ENCODE results near the gene HAO2. TPM values are rescaled to one million over a fixed set of nuclear protein-coding genes. Genes with fewer than 3 reads are reported as not detected.

The HAO2 gene
- total and polyA plus RNA-seq, 2 experiments from 2014 or later, result not detected

DNA sequence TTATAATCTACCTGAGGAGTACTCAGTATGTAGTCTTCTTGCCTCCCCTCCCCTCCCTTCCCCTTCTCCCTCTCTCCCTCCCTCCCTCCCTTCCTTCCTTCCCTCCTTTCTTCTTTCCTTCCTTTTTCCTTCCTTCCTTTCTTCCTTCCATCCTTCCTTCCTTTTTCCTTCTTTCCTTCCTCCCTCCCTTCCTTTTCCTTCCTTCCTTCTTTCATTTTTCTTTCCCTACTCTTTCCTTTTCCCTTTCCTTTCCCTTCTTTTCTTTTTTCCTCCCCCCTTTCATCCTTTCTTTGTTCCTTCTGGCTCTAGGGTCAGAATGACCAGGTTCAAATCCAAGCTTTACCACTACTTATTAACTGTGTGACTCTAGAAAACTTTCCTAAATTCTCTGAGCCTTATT lies 48.5 kb upstream of the HAO2 start:
- ATAC-seq (no peak), DNase-seq (ENCODE audit: low spot score) (no peak)
- peaks cover 25% of the 10 kb centered on the region for H3K4me1 ChIP-seq (ENCODE audit: insufficient read depth)
- H3K27ac Mint-ChIP-seq, result no peak overlapping the region
- peaks cover 9% of the 10 kb centered on the region for H3K4me1 Mint-ChIP-seq
- H3K4me2 ChIP-seq, result no peak overlapping the region
- TF ChIP-seq, protein P1, sequence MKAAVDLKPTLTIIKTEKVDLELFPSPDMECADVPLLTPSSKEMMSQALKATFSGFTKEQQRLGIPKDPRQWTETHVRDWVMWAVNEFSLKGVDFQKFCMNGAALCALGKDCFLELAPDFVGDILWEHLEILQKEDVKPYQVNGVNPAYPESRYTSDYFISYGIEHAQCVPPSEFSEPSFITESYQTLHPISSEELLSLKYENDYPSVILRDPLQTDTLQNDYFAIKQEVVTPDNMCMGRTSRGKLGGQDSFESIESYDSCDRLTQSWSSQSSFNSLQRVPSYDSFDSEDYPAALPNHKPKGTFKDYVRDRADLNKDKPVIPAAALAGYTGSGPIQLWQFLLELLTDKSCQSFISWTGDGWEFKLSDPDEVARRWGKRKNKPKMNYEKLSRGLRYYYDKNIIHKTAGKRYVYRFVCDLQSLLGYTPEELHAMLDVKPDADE (IDR thresholded peaks at IDR 0.05), result no peak
- TF ChIP-seq NANOG (IDR thresholded peaks at IDR 0.05; ENCODE audit: borderline replicate concordance) (no peak), STAT1 (IDR thresholded peaks at IDR 0.05; ENCODE audit: unreplicated experiment) (no peak), EZH2 (IDR thresholded peaks at IDR 0.05; ENCODE audit: low read depth, unreplicated experiment) (no peak), CREB1 (CRISPR knock-in tag; IDR thresholded peaks at IDR 0.05; ENCODE audit: low read depth) (no peak), POLR2AphosphoS5 (IDR thresholded peaks at IDR 0.05; ENCODE audit: low read depth) (no peak), CTCF (conservative IDR thresholded peaks at IDR 0.05; ENCODE audit: low read depth in 2 of 2) (no peak), ZNF114 (CRISPR knock-in tag; IDR thresholded peaks at IDR 0.05) (no peak)
- TF ChIP-seq, protein P2, sequence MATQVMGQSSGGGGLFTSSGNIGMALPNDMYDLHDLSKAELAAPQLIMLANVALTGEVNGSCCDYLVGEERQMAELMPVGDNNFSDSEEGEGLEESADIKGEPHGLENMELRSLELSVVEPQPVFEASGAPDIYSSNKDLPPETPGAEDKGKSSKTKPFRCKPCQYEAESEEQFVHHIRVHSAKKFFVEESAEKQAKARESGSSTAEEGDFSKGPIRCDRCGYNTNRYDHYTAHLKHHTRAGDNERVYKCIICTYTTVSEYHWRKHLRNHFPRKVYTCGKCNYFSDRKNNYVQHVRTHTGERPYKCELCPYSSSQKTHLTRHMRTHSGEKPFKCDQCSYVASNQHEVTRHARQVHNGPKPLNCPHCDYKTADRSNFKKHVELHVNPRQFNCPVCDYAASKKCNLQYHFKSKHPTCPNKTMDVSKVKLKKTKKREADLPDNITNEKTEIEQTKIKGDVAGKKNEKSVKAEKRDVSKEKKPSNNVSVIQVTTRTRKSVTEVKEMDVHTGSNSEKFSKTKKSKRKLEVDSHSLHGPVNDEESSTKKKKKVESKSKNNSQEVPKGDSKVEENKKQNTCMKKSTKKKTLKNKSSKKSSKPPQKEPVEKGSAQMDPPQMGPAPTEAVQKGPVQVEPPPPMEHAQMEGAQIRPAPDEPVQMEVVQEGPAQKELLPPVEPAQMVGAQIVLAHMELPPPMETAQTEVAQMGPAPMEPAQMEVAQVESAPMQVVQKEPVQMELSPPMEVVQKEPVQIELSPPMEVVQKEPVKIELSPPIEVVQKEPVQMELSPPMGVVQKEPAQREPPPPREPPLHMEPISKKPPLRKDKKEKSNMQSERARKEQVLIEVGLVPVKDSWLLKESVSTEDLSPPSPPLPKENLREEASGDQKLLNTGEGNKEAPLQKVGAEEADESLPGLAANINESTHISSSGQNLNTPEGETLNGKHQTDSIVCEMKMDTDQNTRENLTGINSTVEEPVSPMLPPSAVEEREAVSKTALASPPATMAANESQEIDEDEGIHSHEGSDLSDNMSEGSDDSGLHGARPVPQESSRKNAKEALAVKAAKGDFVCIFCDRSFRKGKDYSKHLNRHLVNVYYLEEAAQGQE (IDR thresholded peaks at IDR 0.05; ENCODE audit: unreplicated experiment), result no peak
- H3K79me2 ChIP-seq (replicated peaks; ENCODE audit: insufficient read depth), result no peaks in the 10 kb centered on the region
- no peaks in the 10 kb centered on the region for H4K20me1 ChIP-seq (replicated peaks; ENCODE audit: insufficient read depth)
- no peaks in the 10 kb centered on the region for H3K36me3 ChIP-seq (ENCODE audit: insufficient read depth)
- H3K9me2 ChIP-seq (ENCODE audit: insufficient read depth), result no peaks in the 10 kb centered on the region
- H3K27ac ChIP-seq (ENCODE audit: low read depth), result no peak overlapping the region
- no peak overlapping the region for H3K4me3 ChIP-seq
- H3K27me3 Mint-ChIP-seq (ENCODE audit: insufficient read depth, low read depth, poor library complexity), result peaks cover 5% of the 10 kb centered on the region
- no peak overlapping the region for H2AFZ ChIP-seq
- peaks cover 4% of the 10 kb centered on the region; the same call in 1 of the 3 replicates for H3K36me3 Mint-ChIP-seq (ENCODE audit: low read depth)
- no peaks in the 10 kb centered on the region for H3F3A ChIP-seq (replicated peaks; ENCODE audit: low read depth)
- no peaks in the 10 kb centered on the region for H3K9me3 Mint-ChIP-seq
- no peak overlapping the region for H3K4me3 Mint-ChIP-seq
- no peaks in the 10 kb centered on the region for H3K27me3 ChIP-seq (ENCODE audit: insufficient read depth)
